ENCODE data around the gene GCNT3. TPM values are rescaled to one million over a fixed set of nuclear protein-coding genes. Genes with fewer than 3 reads are reported as not detected.

The GCNT3 gene
- total and polyA plus RNA-seq, 4 donors, result 0.63 to 3.7 (median 2.3) TPM

GRCh38 chr15:59646277-59646676 is 34.7 kb downstream of the GCNT3 start:
- peaks cover 0 to 7% (median 0%) of the 10 kb centered on the region in 5 donors for H3K4me1 ChIP-seq (ENCODE audit: control insufficient read depth in 5 of 5, insufficient read depth in 5 of 5, low read length in 5 of 5)
- H3K27me3 ChIP-seq (ENCODE audit: control insufficient read depth in 3 of 3, insufficient read depth in 3 of 3, low read length in 2 of 3), result no peaks in the 10 kb centered on the region
- 100% methylated on average over 1 of the region's 1 CpG for WGBS, 2 donors
- no peaks in the 10 kb centered on the region for H3K9me3 ChIP-seq (ENCODE audit: control insufficient read depth in 4 of 4, insufficient read depth in 3 of 4, low read length in 3 of 4)
- no peak overlapping the region for H3K27ac ChIP-seq (ENCODE audit: low read depth in 1 of 2, low read length in 1 of 2)
- H3K9ac ChIP-seq (ENCODE audit: insufficient read depth in 1 of 2, low read length in 2 of 2), result no peak overlapping the region
- peaks cover 11 to 17% (median 12%) of the 10 kb centered on the region in 4 donors for H3K36me3 ChIP-seq (ENCODE audit: control insufficient read depth in 4 of 4, insufficient read depth in 4 of 4, low read length in 4 of 4)
- no peak for ATAC-seq (ENCODE audit: insufficient read depth, low FRiP score)
- H3K4me3 ChIP-seq, result no peak overlapping the region
- no peak for TF ChIP-seq CTCF (IDR thresholded peaks at IDR 0.05; ENCODE audit: control extremely low read depth, extremely low read depth)
- no peak for DNase-seq

- no peak for TF ChIP-seq CTCF (IDR thresholded peaks at IDR 0.05; ENCODE audit: control extremely low read depth, extremely low read depth)
- Histone ChIP-seq H3K4me1 (ENCODE audit: control insufficient read depth in 5 of 5, insufficient read depth in 5 of 5, low read length in 5 of 5) (peaks cover 0 to 7% (median 0%) of the 10 kb centered on the region in 5 donors), H3K4me3 (no peak overlapping the region), H3K36me3 (ENCODE audit: control insufficient read depth in 4 of 4, insufficient read depth in 4 of 4, low read length in 4 of 4) (peaks cover 12 to 23% (median 16%) of the 10 kb centered on the region in 4 donors), H3K9me3 (ENCODE audit: control insufficient read depth in 4 of 4, insufficient read depth in 3 of 4, low read length in 3 of 4) (no peaks in the 10 kb centered on the region), H3K27ac (ENCODE audit: low read depth in 1 of 2, low read length in 1 of 2) (no peak overlapping the region), H3K27me3 (ENCODE audit: control insufficient read depth in 3 of 3, insufficient read depth in 3 of 3, low read length in 2 of 3) (no peaks in the 10 kb centered on the region), H3K9ac (ENCODE audit: insufficient read depth in 1 of 2, low read length in 2 of 2) (no peak overlapping the region)
- 87 to 94% methylated on average over 1 of the region's 1 CpG for WGBS, 2 donors
- DNase-seq (no peak), ATAC-seq (ENCODE audit: insufficient read depth, low FRiP score) (no peak)
Measured at GRCh38 chr15:59647085-59647484, 35.5 kb downstream of the GCNT3 start.

GRCh38 chr15:59649603-59650002 is 38.0 kb downstream of the GCNT3 start:
- H3K36me3 ChIP-seq (ENCODE audit: control insufficient read depth in 4 of 4, insufficient read depth in 4 of 4, low read length in 4 of 4), result peaks cover 14 to 20% (median 17%) of the 10 kb centered on the region in 4 donors
- H3K9me3 ChIP-seq (ENCODE audit: control insufficient read depth in 4 of 4, insufficient read depth in 3 of 4, low read length in 3 of 4), result no peaks in the 10 kb centered on the region
- no peak for ATAC-seq (ENCODE audit: insufficient read depth, low FRiP score)

More at GRCh38 chr15:59649603-59650002, 38.0 kb downstream of the GCNT3 start:
- no peak overlapping the region for H3K9ac ChIP-seq (ENCODE audit: insufficient read depth in 1 of 2, low read length in 2 of 2)
- H3K27ac ChIP-seq (ENCODE audit: low read depth in 1 of 2, low read length in 1 of 2), result no peak overlapping the region
- peaks cover 0 to 8% (median 0%) of the 10 kb centered on the region in 5 donors for H3K4me1 ChIP-seq (ENCODE audit: control insufficient read depth in 5 of 5, insufficient read depth in 5 of 5, low read length in 5 of 5)
- TF ChIP-seq CTCF (IDR thresholded peaks at IDR 0.05; ENCODE audit: control extremely low read depth, extremely low read depth), result no peak
- no peaks in the 10 kb centered on the region for H3K27me3 ChIP-seq (ENCODE audit: control insufficient read depth in 3 of 3, insufficient read depth in 3 of 3, low read length in 2 of 3)
- no peak overlapping the region for H3K4me3 ChIP-seq
- no peak for DNase-seq
